ENCODE results near the gene TCERG1L. TPM values are rescaled to one million over a fixed set of nuclear protein-coding genes. Genes with fewer than 3 reads are reported as not detected.

TCERG1L gene
- total RNA-seq, 2 donors from 2014 or later: 1.6 to 4.5 TPM

GRCh38 chr10:131099028-131099726 is 212.3 kb downstream of the TCERG1L start:
- no peak overlapping the region for H3K4me3 ChIP-seq (ENCODE audit: low read length)
- no peaks in the 10 kb centered on the region for H3K9me3 Mint-ChIP-seq
- H3K36me3 ChIP-seq (ENCODE audit: control insufficient read depth, insufficient read depth, low read length): no peaks in the 10 kb centered on the region
- H3K4me1 Mint-ChIP-seq: peaks cover 3% of the 10 kb centered on the region
- H3K27ac ChIP-seq (ENCODE audit: low read depth, low read length): no peak overlapping the region
- no peak for TF ChIP-seq CTCF (conservative IDR thresholded peaks at IDR 0.05)
- no peaks in the 10 kb centered on the region for H3K27me3 ChIP-seq (ENCODE audit: control insufficient read depth, insufficient read depth, low read length, poor library complexity, severe bottlenecking)
- no peak for DNase-seq
- H3K4me3 Mint-ChIP-seq: no peak overlapping the region
- H3K9me3 ChIP-seq (ENCODE audit: control insufficient read depth, low read length): no peaks in the 10 kb centered on the region
- H3K36me3 Mint-ChIP-seq (ENCODE audit: low read depth): peaks cover 3% of the 10 kb centered on the region
- no peak overlapping the region for H3K9ac ChIP-seq (ENCODE audit: extremely low read depth, low read length, poor library complexity, severe bottlenecking)
- H3K27ac Mint-ChIP-seq: no peak overlapping the region
- 85 to 91% methylated on average over 8 to 11 of the region's 11 CpGs for WGBS, 2 experiments (ENCODE audit: insufficient coverage in 1 of 2, insufficient read length in 1 of 2)
- no peaks in the 10 kb centered on the region for H3K27me3 Mint-ChIP-seq (ENCODE audit: insufficient read depth)
- no peaks in the 10 kb centered on the region for H3K4me1 ChIP-seq (ENCODE audit: control insufficient read depth, insufficient read depth, low read length)

- Mint-ChIP-seq H3K4me1 (peaks cover 7% of the 10 kb centered on the region), H3K27me3 (ENCODE audit: insufficient read depth) (no peaks in the 10 kb centered on the region), H3K36me3 (ENCODE audit: low read depth) (peaks cover 3% of the 10 kb centered on the region), H3K27ac (no peak overlapping the region), H3K4me3 (no peak overlapping the region), H3K9me3 (no peaks in the 10 kb centered on the region)
- no peak for DNase-seq
- no peaks in the 10 kb centered on the region for H3K36me3 ChIP-seq (ENCODE audit: control insufficient read depth, insufficient read depth, low read length)
- 93 to 96% methylated on average over 14 to 15 of the region's 15 CpGs for WGBS, 2 experiments (ENCODE audit: insufficient coverage in 1 of 2, insufficient read length in 1 of 2)
- H3K9me3 ChIP-seq (ENCODE audit: control insufficient read depth, low read length): no peaks in the 10 kb centered on the region
- no peak overlapping the region for H3K9ac ChIP-seq (ENCODE audit: extremely low read depth, low read length, poor library complexity, severe bottlenecking)
- no peaks in the 10 kb centered on the region for H3K27me3 ChIP-seq (ENCODE audit: control insufficient read depth, insufficient read depth, low read length, poor library complexity, severe bottlenecking)
- no peaks in the 10 kb centered on the region for H3K4me1 ChIP-seq (ENCODE audit: control insufficient read depth, insufficient read depth, low read length)
- no peak overlapping the region for H3K27ac ChIP-seq (ENCODE audit: low read depth, low read length)
- H3K4me3 ChIP-seq (ENCODE audit: low read length): no peak overlapping the region
- no peak for TF ChIP-seq CTCF (conservative IDR thresholded peaks at IDR 0.05)
Observed at GRCh38 chr10:131098416-131098952, 213.0 kb downstream of the TCERG1L start.

GRCh38 chr10:131096031-131096430 is 215.5 kb downstream of the TCERG1L start:
- peaks cover 7% of the 10 kb centered on the region for H3K4me1 Mint-ChIP-seq
- no peaks in the 10 kb centered on the region for H3K9me3 Mint-ChIP-seq
- no peak overlapping the region for H3K27ac Mint-ChIP-seq

More at GRCh38 chr10:131096031-131096430, 215.5 kb downstream of the TCERG1L start:
- Mint-ChIP-seq H3K4me3 (no peak overlapping the region), H3K27me3 (ENCODE audit: insufficient read depth) (no peaks in the 10 kb centered on the region), H3K36me3 (ENCODE audit: low read depth) (peaks cover 3% of the 10 kb centered on the region)
- Histone ChIP-seq H3K9me3 (ENCODE audit: control insufficient read depth, low read length) (no peaks in the 10 kb centered on the region), H3K36me3 (ENCODE audit: control insufficient read depth, insufficient read depth, low read length) (no peaks in the 10 kb centered on the region), H3K4me1 (ENCODE audit: control insufficient read depth, insufficient read depth, low read length) (no peaks in the 10 kb centered on the region), H3K4me3 (ENCODE audit: low read length) (no peak overlapping the region), H3K27ac (ENCODE audit: low read depth, low read length) (no peak overlapping the region), H3K27me3 (ENCODE audit: control insufficient read depth, insufficient read depth, low read length, poor library complexity, severe bottlenecking) (no peaks in the 10 kb centered on the region), H3K9ac (ENCODE audit: extremely low read depth, low read length, poor library complexity, severe bottlenecking) (no peak overlapping the region)
- TF ChIP-seq CTCF (conservative IDR thresholded peaks at IDR 0.05): peak; percentile 46
- no peak for DNase-seq
- WGBS, 2 experiments (ENCODE audit: insufficient coverage in 1 of 2, insufficient read length in 1 of 2): 87% methylated on average over 3 to 7 of the region's 7 CpGs

Data from endodermal cell (in vitro differentiated cells).